ENCODE results near the gene IRGM. TPM values are rescaled to one million over a fixed set of nuclear protein-coding genes. Genes with fewer than 3 reads are reported as not detected.

The IRGM gene
- total and polyA plus RNA-seq, 2 of the 8 experiments (the other 6 are each of a cell fraction or from before 2014, with no cell fraction given), result 0.11 TPM; not detected in 1

DNA sequence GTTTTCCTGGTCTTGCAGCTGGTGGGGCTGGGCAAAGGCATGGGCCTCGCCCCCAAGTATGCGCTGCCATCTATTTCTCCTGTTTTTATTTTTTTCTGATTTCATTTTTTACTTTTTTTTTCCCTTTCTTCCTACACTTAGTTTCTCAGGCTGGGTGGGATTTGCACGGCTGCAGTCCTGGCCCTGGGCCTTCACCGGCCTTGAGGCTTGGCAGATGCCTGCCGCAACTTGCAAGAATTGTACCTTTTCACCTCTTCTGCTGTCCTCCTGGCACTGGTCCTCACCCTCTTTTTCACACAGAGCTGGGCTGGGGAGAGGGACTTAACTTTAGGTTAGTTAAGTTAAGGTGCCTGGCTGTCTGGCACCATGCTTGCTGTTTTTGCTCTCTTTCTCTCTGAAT is 10.3 kb upstream of the IRGM start:
- no peak overlapping the region for H2BK5ac ChIP-seq (ENCODE audit: low read depth, low read length)
- H4K20me1 ChIP-seq (replicated peaks in 1 of 2; ENCODE audit: control insufficient read depth in 1 of 2, insufficient read depth in 2 of 2, low read length in 2 of 2), result no peaks in the 10 kb centered on the region
- no peak overlapping the region for H2BK15ac ChIP-seq (ENCODE audit: low read length)
- POLR2A ChIA-PET (ENCODE audit: partially characterized antibody), result interaction anchor here (0.6 to 1.4 kb wide), 3 partner anchors 135 to 211 kb away, joined by 3 read pairs; partner anchors contain the start of gene RBM22
- no peaks in the 10 kb centered on the region for H3K23me2 ChIP-seq (ENCODE audit: low read depth, low read length)
- H3K27me3 ChIP-seq (replicated peaks in 1 of 4; ENCODE audit: control insufficient read depth in 3 of 4, extremely low read depth in 1 of 4, insufficient read depth in 3 of 4, low read length in 3 of 4), result no peaks in the 10 kb centered on the region
- H3K27ac ChIP-seq (ENCODE audit: low read depth, low read length), result no peak overlapping the region
- H4K91ac ChIP-seq (replicated peaks; ENCODE audit: insufficient read length, low read length), result no peak overlapping the region
- H2BK12ac ChIP-seq (ENCODE audit: low read depth, low read length), result no peak overlapping the region
- H2BK120ac ChIP-seq (replicated peaks; ENCODE audit: low read depth, low read length), result no peak overlapping the region
- no peak overlapping the region for H3K18ac ChIP-seq (ENCODE audit: extremely low read depth, low read length)
- CTCF ChIA-PET (ENCODE audit: partially characterized antibody), result interaction anchor here (0.8 to 1.1 kb wide), 3 partner anchors 11 to 34 kb away, joined by 3 to 4 read pairs (median 4); no protein-coding TSS in a partner anchor
- H2BK20ac ChIP-seq (ENCODE audit: low read length), result peak overlapping the region; percentile 61; the same call in 1 of the 2 replicates
- H3K4ac ChIP-seq (replicated peaks; ENCODE audit: insufficient read length, low read depth, low read length), result no peak overlapping the region
- H2AFZ ChIP-seq (ENCODE audit: low read length), result peak overlapping the region; percentile 95; the same call in 1 of the 2 replicates
- no peak overlapping the region; the same call in 1 of the 2 replicates for H4K8ac ChIP-seq (ENCODE audit: extremely low read depth, insufficient read depth, low read length)
- H3K79me1 ChIP-seq (ENCODE audit: low read depth, low read length), result no peaks in the 10 kb centered on the region
- DNase-seq (ENCODE audit: low read depth in 1 of 2, low spot score in 2 of 2) (no peak), FAIRE-seq (no peak)
- H3K79me2 ChIP-seq (ENCODE audit: control insufficient read depth in 1 of 2, insufficient read depth in 2 of 2, low read length in 2 of 2), result no peaks in the 10 kb centered on the region
- no peak overlapping the region for H2AK5ac ChIP-seq (ENCODE audit: low read depth, low read length)
- H3K4me3 ChIP-seq (ENCODE audit: extremely low read depth in 1 of 4, insufficient read depth in 2 of 4, low read depth in 3 of 4, low read length in 4 of 4), result no peak overlapping the region
- H3K36me3 ChIP-seq (ENCODE audit: control insufficient read depth in 2 of 4, insufficient read depth in 4 of 4, low read length in 3 of 4), result no peaks in the 10 kb centered on the region
- no peak overlapping the region for H3K4me2 ChIP-seq (ENCODE audit: insufficient read depth in 1 of 2, low read depth in 2 of 2, low read length in 2 of 2)
- 93% methylated on average over 5 of the region's 5 CpGs; no CpG with 5 or more reads in 1 of the 2 experiments for WGBS, 2 experiments (ENCODE audit: extremely low coverage in 1 of 2, insufficient coverage in 1 of 2, insufficient read length in 1 of 2, insufficient replicate concordance in 2 of 2, low coverage in 1 of 2, low lambda C conversion rate in 2 of 2, missing lambda C conversion rate in 1 of 2)
- peaks cover 0 to 10% (median 3%) of the 10 kb centered on the region in 4 experiments; a peak in 2 of 7 replicates for H3K4me1 ChIP-seq (replicated peaks in 1 of 4; ENCODE audit: control insufficient read depth in 3 of 4, insufficient read depth in 4 of 4, low read length in 3 of 4)
- H4K5ac ChIP-seq (ENCODE audit: insufficient read length, low read depth, low read length), result no peak overlapping the region
- H3K23ac ChIP-seq (ENCODE audit: insufficient read length), result no peak overlapping the region
- H3K9me3 ChIP-seq (ENCODE audit: insufficient read depth in 2 of 2, low read depth in 1 of 2, low read length in 1 of 2), result no peaks in the 10 kb centered on the region
- no peak overlapping the region for H3K56ac ChIP-seq (replicated peaks; ENCODE audit: insufficient read length, low read depth, low read length)
- no peak overlapping the region for H3K14ac ChIP-seq (ENCODE audit: insufficient read length)
- H3K9ac ChIP-seq (replicated peaks in 1 of 4; ENCODE audit: extremely low read depth in 1 of 4, low read depth in 3 of 4, low read length in 3 of 4), result no peak overlapping the region
- no peak for TF ChIP-seq CEBPB (IDR thresholded peaks at IDR 0.05; ENCODE audit: low read depth, low read length)
- no peak for TF ChIP-seq NANOG (IDR thresholded peaks at IDR 0.05; ENCODE audit: insufficient read depth, low read depth, low read length, poor library complexity, severe bottlenecking)
- no peak for TF ChIP-seq RNF2 (IDR thresholded peaks at IDR 0.05; ENCODE audit: borderline replicate concordance, low read depth, low read length, missing control alignments, poor library complexity, severe bottlenecking)
- no peak for TF ChIP-seq TCF12 (IDR thresholded peaks at IDR 0.05; ENCODE audit: low read depth, low read length)
- TF ChIP-seq CHD2 (IDR thresholded peaks at IDR 0.05; ENCODE audit: low read length), result no peak
- no peak for TF ChIP-seq ASH2L (IDR thresholded peaks at IDR 0.05; ENCODE audit: low read length)
- no peak for TF ChIP-seq BCL11A (IDR thresholded peaks at IDR 0.05; ENCODE audit: low read depth in 2 of 2, low read length in 2 of 2)
- no peak for TF ChIP-seq CBX5 (IDR thresholded peaks at IDR 0.05; ENCODE audit: low read depth, low read length)
- TF ChIP-seq TAF1 (IDR thresholded peaks at IDR 0.05; ENCODE audit: low read depth, low read length), result no peak
- TF ChIP-seq BACH1 (IDR thresholded peaks at IDR 0.05; ENCODE audit: low read length), result no peak
- TF ChIP-seq SIN3A (conservative IDR thresholded peaks at IDR 0.05 in 1 of 2, IDR thresholded peaks at IDR 0.05 in 1 of 2; ENCODE audit: low read depth in 1 of 2, low read length in 2 of 2), result no peak
- no peak for TF ChIP-seq RAD21 (IDR thresholded peaks at IDR 0.05 in 1 of 2, conservative IDR thresholded peaks at IDR 0.05 in 1 of 2; ENCODE audit: low read depth in 2 of 2, low read length in 2 of 2)
- TF ChIP-seq, protein P1, sequence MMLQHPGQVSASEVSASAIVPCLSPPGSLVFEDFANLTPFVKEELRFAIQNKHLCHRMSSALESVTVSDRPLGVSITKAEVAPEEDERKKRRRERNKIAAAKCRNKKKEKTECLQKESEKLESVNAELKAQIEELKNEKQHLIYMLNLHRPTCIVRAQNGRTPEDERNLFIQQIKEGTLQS (IDR thresholded peaks at IDR 0.05; ENCODE audit: insufficient read depth, low read depth, low read length), result no peak

Data from H1 (cell line).